DMS153 (cell line): ENCODE results near the gene MDGA2.
"Not testable (repeated sequence)": the region's sequence is repeated elsewhere in the genome, so short reads cannot be mapped to it uniquely, and the experiment has no call there.

Experiments used
- DNase-seq: peaks from one replicate; lab custom pipeline; 2025; lab: John Stamatoyannopoulos, UW

Gene MDGA2

DNA sequence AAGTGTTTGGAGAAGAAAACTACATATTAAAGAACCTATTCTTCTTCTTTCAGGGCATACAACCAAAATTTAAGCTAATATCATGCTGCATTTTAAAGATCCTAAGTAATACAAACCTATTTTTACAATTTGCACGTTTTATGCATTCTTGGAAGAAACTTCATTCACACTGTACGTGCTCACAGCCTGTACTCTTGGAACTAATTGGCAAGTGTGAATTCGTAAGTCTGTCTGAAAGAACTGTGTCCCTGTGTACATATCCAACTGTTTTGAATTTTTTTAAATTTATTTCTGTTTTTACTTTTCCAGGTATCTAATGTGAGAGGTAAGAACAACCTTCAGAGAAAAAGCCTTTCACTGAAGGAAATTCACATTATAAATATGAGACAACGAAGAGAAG is 347.0 kb downstream of the MDGA2 start:
- DNase-seq: no peak

DNA sequence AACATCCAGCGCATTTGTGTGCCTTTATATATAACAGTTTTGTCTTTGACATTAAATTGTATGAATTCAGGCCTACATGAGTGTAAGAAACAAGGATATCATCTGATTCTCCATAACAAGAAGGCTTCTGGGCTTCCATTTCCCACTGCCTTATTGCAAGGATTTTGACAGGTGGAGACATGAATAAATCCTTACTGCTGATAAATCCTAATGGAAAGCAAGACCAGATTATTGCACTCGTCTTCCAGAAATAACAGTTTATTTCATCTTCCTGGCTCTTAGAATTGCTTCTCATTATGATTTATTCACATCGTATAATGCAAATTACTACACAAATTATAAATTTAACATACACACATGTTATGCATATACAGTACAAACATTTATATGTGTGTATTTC is 348.1 kb downstream of the MDGA2 start:
- no peak for DNase-seq

DNA sequence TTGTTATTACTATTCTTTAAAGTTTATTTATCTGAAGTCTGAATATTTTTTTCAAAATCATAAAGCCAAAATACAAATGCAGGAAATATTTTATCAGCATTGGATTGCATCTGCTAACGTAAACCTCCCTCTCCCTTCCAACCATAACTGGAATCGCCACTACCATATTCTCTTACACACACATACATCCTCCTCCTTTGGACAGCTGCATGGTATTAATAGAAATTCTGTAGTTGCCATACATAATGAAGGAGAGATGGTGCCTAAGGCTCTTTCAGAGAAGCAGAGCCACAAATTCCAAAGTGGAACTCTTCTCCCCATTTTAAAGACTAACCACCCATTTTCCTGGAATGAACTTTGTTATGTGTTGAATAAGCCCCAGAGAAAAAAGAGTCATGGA is 352.7 kb downstream of the MDGA2 start:
- DNase-seq: no peak

DNA sequence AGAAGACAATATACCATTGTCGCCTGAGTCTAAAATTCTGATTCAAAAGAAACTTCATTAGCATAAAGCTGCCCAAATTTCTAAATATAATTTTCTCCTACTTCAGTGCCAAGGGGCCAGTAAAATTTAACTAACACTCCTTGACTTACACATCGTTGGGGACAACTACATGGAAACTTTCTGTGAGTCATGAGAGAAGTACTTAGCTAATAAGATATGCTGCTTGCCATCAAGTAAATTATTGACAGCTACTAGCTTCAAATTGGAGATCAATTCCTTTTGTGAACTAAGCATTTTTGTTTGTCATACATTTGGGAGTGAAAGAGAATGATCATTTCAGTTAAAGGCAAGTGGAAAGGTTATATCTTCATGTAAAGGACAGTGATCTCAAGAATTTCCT is 373.3 kb downstream of the MDGA2 start:
- no peak for DNase-seq

DNA sequence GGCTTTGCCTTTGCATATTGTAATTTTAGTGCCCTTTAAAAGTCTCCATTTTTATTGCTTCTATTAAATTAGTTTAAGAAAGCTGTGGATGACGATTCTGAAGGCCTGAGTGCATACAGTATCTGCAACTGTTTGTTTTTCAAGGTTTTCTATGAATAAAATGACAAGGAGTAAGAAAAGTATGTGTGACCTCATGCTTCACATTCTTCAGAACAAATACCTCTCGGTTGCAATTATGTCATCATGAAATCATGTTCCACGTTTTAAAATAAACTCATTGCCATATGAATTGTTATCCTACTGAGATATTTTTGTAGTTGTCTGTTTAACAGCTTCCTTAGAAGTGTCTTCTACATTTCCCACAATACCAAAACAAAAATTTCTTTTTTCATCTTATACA is 374.6 kb downstream of the MDGA2 start:
- DNase-seq: no peak

DNA sequence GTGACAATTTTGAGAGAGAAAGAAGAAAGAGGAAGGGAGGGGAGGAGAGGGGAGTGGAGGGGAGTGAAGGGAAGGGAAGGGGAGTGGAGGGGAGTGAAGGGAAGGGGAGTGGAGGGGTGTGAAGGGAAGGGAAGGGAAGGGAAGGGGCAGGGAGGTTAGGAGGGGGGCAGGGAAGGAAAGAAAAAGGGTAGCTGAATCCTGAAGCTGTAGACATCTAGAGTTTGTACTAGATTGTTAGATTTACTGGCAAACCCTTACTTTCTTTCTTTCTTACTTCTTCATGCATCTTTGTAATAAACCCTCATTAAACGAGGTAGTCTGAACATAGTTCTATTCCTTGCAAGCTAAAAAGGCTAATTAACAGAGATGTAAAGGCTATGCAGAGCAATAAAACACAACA is 378.0 kb downstream of the MDGA2 start:
- DNase-seq: no peak

DNA sequence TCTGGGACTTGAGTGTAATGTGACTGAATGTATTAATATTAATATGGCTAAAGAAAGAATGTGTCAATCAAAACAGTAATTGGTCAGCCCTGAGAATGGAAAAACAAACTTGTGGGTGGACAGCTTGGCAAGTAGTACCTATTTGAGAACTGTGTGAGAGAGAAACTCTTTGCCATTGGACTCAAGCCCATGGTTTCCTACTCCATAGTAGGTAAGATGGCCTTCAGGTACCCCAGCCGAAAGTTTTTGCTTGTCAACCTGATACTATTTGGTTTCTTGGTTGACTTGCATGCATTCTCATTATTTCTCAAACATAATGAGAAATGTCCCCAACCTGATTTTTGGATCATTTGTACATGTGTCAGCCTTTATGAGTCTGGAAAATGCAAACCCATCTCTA is 391.1 kb downstream of the MDGA2 start:
- no peak for DNase-seq

DNA sequence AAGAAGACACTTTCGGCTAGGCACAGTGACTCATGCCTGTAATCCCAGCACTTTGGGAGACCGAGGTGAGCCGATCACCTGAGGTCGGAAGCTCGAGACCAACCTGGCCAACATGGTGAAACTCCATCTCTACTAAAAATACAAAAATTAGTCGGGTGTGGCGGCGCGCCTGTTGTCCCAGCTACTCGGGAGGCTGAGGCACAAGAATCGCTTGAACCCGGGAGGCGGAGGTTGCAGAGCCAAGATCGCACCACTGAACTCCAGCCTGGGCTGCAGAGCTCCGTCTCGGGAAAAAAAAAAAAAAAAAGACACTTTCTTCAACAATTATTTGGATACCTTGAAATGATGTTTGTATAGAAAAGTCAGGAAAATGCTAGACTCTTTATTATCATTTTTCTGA is 393.6 kb downstream of the MDGA2 start:
- DNase-seq: not testable (repeated sequence)

DNA sequence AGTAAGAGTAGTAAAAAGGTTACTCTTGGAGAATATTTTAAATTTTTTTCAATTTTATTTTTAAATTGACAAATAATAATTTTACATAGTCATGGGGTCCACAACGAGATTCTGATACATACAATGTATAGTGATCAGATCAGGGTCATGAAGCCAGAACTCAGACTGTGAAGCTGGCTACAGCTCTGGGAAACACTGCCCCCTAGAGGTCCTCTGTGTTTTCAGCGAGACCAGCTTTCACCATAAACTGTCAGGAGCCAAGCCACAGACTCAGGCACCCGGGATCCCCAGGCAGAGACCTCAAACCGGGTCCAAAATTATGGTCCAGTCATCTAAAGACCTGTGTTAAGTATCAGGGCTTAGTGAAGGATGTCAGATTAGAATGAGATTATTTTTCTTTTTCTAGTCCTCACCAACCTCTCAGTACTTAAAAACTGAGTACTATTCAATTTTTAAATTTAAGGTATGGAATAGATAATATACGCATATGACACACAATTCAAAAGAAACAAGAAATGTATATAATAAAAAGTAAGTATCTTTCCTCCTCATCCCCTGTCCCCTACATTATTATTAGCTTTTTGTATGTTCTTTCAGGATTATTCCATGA is 397.1 kb downstream of the MDGA2 start:
- DNase-seq: no peak

DNA sequence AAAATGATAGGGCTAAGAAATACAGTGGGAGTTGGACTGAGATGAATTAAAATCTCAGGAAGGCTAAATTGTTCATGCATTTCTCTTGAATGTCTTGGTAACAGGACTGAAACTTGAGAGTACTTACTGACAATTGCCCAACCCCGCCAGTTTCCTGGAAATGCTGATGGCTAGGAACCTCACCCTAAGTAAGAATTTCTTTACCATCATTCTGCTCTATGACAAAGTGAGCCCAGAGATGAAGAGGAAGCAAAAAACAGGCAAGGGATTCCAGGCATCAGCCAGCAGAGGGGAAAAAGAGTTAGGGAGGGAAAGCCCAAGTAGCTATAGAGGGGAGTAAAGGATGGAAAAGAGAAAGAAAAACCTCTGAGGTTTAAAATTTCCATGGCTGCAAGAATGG is 397.7 kb downstream of the MDGA2 start:
- no peak for DNase-seq

DNA sequence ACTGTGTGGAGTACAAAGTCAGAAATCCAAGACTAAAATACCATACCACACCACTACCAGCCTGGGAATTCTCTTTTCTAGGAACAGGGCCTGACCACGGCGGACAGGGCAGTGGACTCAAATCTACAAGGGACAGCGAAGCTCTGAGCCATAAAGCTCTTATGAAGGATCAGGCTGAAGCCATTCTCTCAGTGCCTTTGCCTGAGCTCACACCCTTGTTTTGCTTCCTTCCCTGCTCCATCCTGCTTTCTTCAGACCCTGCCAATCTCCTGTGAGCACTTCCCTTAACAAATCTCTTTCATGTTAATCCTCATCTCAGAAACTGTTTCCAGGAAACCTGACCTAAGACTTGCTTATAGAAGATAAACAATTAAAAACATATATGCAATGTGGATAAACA is 398.5 kb downstream of the MDGA2 start:
- no peak for DNase-seq

DNA sequence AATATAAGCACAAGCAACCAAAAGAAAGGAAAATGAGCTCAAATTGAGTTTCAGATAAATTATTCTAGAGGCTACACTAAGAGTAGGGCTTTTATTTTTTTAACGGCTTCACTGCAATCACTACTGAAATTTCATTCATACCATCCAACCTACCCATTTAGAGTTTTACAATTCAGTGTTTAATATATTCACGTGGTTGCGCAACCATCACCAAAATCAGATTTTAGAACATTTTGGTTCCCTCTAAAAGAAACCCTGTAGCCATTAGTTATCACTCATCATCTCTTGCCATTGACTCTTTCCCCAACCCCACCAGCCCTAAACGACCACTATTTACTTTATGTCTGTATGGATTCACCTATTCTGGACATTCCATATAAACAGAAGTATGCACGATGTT is 401.5 kb downstream of the MDGA2 start:
- DNase-seq: no peak

DNA sequence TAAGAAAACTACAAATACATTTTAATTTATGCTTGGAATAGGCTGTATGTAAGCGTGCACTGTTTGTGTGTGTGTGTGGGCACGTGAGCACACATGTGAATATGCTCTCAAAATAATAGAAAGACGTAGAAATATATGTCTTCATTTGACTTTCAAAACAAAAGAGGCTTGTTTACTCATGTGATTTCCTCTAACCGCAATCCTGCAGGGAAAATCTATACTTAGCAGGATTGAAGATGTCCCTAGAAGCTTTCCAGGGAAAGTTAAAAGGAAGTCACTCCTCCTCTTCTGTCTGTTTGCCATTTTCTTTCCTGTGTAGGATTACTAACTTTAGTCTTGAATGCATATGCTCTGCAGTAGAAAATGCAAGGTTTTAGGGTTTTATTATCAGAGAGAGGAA is 404.7 kb downstream of the MDGA2 start:
- no peak for DNase-seq

DNA sequence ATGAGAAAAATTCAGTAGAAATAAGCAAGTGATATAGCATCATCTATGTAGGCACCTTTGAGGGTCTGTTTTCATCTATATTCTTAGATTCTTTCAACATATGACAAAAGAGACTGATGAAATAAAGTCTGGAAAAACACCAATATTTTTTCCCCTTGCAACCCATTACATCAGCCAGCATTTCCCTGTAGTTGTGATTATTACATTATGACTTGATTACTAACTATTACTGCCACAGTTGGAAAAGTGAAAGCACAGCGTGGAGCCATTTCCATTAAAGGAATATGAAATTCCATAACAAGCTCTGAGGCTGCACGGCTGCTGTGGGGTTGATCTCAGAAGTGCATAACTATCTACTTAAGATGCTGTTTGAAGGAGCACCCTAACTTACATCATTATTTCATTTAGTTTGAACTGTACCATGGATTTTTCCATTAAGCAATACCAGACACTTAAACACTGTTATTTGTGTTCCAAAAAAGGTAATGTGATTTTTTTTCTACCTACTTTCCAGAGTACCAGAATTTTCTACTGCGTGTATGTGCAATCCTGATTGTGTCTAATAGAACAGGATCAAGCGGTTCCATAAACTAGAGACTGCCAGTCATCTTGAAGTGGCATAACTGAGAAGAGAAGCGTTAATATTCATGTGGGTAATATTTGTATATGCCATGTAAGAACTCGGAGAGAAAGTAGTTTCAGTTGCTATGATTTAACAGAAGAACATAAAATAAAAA is 405.5 kb downstream of the MDGA2 start:
- no peak for DNase-seq

DNA sequence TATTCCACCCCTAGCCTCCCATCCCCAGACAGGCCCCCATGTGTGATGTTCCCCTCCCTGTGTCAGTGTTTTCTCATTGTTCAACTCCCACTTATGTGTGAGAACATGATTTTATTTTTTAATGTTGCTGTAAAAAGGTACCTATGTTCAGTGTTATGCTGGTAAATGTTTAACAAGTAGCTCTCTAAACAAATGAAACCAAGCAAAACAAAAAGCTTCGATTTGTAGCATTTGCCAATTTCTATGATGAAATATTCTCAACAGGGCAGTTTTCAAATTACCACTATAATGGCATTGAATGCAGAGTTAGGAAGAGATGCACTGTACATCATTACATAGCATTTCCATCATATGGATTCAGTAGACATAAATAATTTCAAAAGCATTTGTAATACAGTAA is 410.6 kb downstream of the MDGA2 start:
- DNase-seq: no peak

DNA sequence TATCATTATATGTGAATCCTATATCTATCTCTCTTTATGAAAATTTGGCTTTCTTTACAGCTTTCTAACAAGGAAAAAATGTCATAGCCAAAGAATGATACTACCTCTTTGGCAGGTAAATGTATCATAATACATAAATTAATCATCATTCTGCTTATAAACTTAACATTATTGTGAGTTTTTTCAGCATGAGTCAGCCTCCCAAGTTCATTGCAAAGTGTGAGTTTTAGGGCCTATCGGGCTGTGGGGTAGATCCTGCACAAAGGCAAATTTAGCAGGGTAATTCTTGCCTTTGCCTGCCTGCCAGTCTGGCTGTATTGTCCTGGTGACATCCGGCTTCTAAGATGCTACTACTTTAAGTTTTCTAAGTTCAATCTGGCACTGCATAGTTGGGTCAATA is 412.6 kb downstream of the MDGA2 start:
- no peak for DNase-seq

DNA sequence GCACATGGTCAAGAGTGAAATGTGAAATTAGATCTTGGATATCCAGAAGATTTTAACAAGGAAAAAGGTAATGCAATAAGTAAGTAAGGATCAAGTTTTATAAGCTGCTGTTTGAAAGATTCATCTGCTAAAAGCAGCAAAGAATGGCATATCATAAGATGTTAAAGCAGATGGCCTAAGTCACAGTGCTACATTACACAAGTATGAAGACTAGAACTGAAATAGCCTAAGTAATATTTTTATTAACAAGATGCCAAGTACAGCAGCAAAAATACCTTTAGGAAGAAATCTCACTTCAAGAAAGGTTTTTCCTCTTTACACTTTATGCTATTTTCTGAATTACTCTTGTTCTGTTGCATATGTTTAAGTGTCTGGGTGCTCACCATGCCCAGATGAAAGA is 414.1 kb downstream of the MDGA2 start:
- no peak for DNase-seq

DNA sequence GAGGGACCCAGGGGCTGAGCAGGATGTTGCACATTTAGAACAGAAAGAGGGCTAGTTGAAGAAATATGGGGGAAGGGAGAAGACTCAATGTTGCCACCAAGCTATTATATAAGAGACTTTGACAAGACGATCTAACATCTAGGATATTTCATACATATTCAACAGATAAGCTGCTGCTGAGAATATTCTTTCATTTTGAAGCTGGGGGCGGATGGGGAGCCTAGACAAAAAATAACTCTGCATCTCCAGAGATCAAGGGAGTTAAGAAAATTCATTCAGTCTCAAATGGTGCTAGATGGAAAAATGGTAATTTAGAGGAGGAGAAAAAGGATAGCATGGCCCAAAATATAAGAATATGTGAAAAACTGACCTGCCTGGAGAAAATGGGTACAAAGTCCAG is 415.6 kb downstream of the MDGA2 start:
- no peak for DNase-seq

DNA sequence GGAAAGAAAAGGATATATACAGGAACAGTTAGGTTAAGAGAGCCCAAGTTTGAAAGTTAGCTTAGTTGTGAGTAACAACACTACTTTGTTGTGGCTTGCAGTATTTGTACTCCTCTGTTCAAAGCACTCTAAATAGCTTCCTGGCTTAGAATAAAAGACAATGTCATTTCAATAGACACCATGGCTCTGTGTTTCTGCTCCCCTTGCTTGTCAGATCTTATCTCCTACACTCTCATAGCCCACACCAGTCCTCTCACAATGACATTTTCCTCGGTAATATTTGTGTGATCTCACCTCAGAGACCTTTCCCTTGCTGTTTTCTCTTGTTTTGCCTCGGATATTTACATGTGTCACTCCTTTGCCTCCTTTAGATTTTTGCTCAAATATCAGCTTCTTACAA is 418.4 kb downstream of the MDGA2 start:
- DNase-seq: no peak

DNA sequence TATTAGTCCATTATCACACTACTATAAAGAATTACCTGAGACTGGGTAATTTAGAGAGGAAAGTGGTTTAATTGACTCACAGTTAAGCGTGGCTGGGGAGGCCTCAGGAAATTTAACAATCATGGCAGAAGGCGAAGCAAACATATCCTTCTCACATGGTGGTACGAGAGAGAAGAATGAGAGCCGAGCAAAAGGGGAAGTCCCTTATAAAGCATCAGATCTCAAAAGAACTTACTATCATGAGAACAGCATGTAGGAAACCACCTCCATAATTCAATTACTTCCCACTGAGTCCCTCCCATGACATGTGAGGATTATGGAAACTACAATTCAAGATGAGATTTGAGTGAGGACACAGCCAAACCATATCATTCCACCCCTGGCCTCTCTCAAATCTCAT is 422.6 kb downstream of the MDGA2 start:
- no peak for DNase-seq

DNA sequence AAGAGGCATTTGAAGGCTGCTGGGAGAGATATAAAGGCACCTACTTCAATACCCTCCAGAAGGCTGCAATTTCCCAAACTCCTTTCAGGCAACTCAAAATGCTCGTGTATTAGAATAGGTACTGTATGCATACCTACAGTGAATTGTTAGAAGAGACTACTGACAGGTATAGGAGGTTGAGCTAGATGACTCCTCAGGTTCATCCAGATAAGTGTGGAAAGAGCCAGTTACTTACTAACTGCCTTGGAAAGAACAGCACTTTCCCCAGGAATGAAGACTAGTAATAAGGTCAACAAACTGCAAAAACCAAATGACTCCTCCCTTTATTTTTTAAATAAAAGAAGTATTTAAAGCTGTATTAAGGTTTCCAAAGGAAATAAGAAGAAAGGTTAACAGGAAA is 429.0 kb downstream of the MDGA2 start:
- no peak for DNase-seq

DNA sequence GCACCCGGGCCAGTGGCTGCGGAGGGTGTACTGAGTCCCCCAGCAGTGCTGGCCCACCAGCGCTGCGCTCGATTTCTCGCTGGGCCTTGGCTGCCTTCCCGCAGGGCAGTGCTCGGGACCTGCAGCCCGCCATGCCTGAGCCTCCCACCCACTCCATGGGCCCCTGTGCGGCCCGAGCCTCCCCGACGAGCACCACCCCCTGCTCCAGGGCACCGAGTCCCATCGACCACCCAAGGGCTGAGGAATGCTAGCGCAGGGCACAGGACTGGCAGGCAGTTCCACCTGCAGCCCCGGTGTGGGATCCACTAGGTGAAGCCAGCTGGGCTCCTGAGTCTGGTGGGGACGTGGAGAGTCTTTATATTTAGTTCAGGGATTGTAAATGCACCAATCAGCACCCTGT is 432.8 kb downstream of the MDGA2 start:
- DNase-seq: not testable (repeated sequence)

DNA sequence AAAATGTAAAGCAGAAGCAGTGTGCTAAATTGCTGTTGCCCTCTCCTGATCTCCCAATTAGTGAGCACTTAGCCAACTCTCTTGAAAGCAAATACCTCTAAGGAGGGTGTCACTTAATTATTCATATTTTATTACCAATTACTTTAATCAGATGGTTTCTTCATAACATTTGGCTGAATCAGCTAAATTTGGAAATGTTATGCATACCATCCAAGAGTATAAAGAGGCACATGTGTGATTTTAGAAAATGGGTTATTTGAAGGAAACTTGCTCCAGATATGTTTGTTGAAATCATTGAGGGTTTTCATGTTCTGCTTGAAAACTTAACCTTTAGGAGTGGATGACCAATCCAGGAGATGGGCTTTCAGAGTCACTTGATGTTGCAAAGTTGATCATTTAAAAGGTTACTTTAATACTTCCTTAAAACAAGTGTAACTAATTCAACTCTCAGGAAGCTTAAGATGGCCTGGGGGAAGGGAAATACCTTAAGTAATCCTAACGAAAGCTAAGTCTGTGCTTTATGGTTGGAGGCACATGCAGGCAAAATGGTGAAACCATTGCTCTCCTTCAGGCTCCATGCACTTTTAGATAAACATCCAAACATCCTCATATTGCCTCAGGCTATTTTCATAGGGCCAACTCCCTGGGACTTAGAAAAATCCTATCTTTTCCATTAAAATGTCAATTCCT is 434.5 kb downstream of the MDGA2 start:
- no peak for DNase-seq

DNA sequence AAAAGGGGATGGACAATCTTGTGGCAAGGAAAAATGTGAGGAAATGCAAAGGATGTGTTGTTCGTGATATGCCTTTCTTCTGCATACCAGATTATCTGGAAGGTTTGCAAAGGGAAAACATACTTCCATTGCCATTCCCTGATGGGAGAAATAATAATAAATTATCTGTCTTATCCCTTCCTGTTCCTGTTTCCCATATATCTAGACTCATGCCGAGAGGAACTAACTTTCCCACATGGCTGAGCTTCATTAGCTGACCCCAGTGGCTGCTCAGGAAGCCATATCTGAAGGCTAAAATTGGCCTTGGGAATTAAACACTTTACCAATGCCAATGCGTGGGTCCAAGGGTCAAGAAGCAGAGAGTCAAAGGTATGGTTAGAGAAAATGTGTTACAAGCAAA is 439.8 kb downstream of the MDGA2 start:
- DNase-seq: no peak
